GM23338 (cell line): Measurements from ENCODE around the gene CSTPP1. TPM values are rescaled to one million over a fixed set of nuclear protein-coding genes. Genes with fewer than 3 reads are reported as not detected.
A peak's percentile ranks its signal among the peaks of the same experiment; 100 is the strongest.

Experiments
- ATAC-seq: fragments of 200-7000 bp; cut with Tn5 transposase; 3 replicates; pipeline ENCODE4 v1.9.1; 2020
- DNase-seq: peaks from one replicate; pipeline ENCODE4 v3.0.0-alpha.2; 2015; ENCODE audit warnings: low spot score
- H2AFZ ChIP-seq: fragments of 200-600 bp; sonication (generic); 2 replicates; pipeline ENCODE4 v1.8.0; 2016; ENCODE audit warnings: antibody characterized with exemption, mild to moderate bottlenecking, moderate library complexity
- H3F3A ChIP-seq: fragments of 200-600 bp; sonication (generic); replicated peaks from 2 replicates; pipeline ENCODE4 v1.8.0; 2017; ENCODE audit warnings: antibody characterized with exemption, mixed run types, low read depth
- H3K27ac ChIP-seq: fragments of 200-600 bp; sonication (generic); 2 replicates; pipeline ENCODE4 v1.6.1; 2016; ENCODE audit warnings: low read depth
- H3K27me3 ChIP-seq: fragments of 200-600 bp; sonication (generic); 2 replicates; pipeline ENCODE4 v1.8.0; 2016; ENCODE audit warnings: mild to moderate bottlenecking, mixed run types, moderate library complexity; ENCODE audit not compliant: insufficient read depth
- H3K36me3 ChIP-seq: fragments of 200-600 bp; sonication (generic); 2 replicates; pipeline ENCODE4 v1.8.0; 2016; ENCODE audit warnings: mild to moderate bottlenecking; ENCODE audit not compliant: insufficient read depth
- H3K4me1 ChIP-seq: fragments of 200-600 bp; sonication (generic); 2 replicates; pipeline ENCODE4 v1.8.0; 2016; ENCODE audit warnings: mild to moderate bottlenecking, moderate library complexity; ENCODE audit not compliant: insufficient read depth
- H3K4me2 ChIP-seq: fragments of 200-600 bp; sonication (generic); 2 replicates; pipeline ENCODE4 v1.7.1; 2017; ENCODE audit warnings: mixed run types
- H3K4me3 ChIP-seq: fragments of 200-600 bp; sonication (generic); 2 replicates; pipeline ENCODE4 v1.6.1; 2016; ENCODE audit warnings: mixed run types
- H3K79me2 ChIP-seq: fragments of 200-600 bp; sonication (generic); replicated peaks from 2 replicates; pipeline ENCODE4 v1.8.0; 2017; ENCODE audit warnings: mild to moderate bottlenecking; ENCODE audit not compliant: insufficient read depth
- H3K9me2 ChIP-seq: fragments of 200-600 bp; sonication (generic); 2 replicates; pipeline ENCODE4 v1.8.0; 2017; ENCODE audit not compliant: insufficient read depth
- H4K20me1 ChIP-seq: fragments of 200-600 bp; sonication (generic); replicated peaks from 2 replicates; pipeline ENCODE4 v1.8.0; 2017; ENCODE audit warnings: mild to moderate bottlenecking; ENCODE audit not compliant: insufficient read depth
- H3K27ac Mint-ChIP-seq: 2 replicates; pipeline ENCODE4 v1.8.0; 2020; ENCODE audit warnings: inconsistent platforms, mild to moderate bottlenecking, moderate library complexity, mixed read lengths
- H3K27me3 Mint-ChIP-seq: 3 replicates; pipeline ENCODE4 v1.8.0; 2022; ENCODE audit warnings: low read depth, mild to moderate bottlenecking, moderate library complexity, mixed read lengths, inconsistent platforms; ENCODE audit not compliant: insufficient read depth, poor library complexity
- H3K36me3 Mint-ChIP-seq: 3 replicates; pipeline ENCODE4 v1.8.0; 2021; ENCODE audit warnings: low read depth, mild to moderate bottlenecking, inconsistent platforms, moderate library complexity, mixed read lengths
- H3K4me1 Mint-ChIP-seq: 3 replicates; pipeline ENCODE4 v1.8.0; 2020; ENCODE audit warnings: mild to moderate bottlenecking, inconsistent platforms, mixed read lengths
- H3K4me3 Mint-ChIP-seq: 3 replicates; pipeline ENCODE4 v1.8.0; 2021; ENCODE audit warnings: moderate library complexity, mild to moderate bottlenecking, inconsistent platforms, mixed read lengths
- H3K9me3 Mint-ChIP-seq: 3 replicates; pipeline ENCODE4 v1.8.0; 2020; ENCODE audit warnings: moderate library complexity, mild to moderate bottlenecking, inconsistent platforms, mixed read lengths
- EZH2 ChIP-seq: fragments of 200-600 bp; sonication (generic); IDR thresholded peaks from one replicate; pipeline ENCODE4 v1.8.0; 2017; ENCODE audit warnings: antibody characterized with exemption, mild to moderate bottlenecking, low read depth; ENCODE audit not compliant: unreplicated experiment
- NANOG ChIP-seq: IDR thresholded peaks from 2 replicates; pipeline ENCODE4 v1.6.1; 2016; ENCODE audit warnings: antibody characterized with exemption, borderline replicate concordance
- POLR2AphosphoS5 ChIP-seq: IDR thresholded peaks from 2 replicates; pipeline ENCODE4 v1.6.1; 2016; ENCODE audit warnings: antibody characterized with exemption, low read depth
- STAT1 ChIP-seq: IDR thresholded peaks from one replicate; pipeline ENCODE4 v1.6.1; 2016; ENCODE audit warnings: antibody characterized with exemption; ENCODE audit not compliant: unreplicated experiment
- ZNF331 ChIP-seq: fragments of 250-450 bp; sonication (Bioruptor Pico); IDR thresholded peaks from 2 replicates; pipeline ENCODE4 v1.5.0; 2020; ENCODE audit warnings: low read depth, mild to moderate bottlenecking, moderate library complexity
- polyA plus RNA-seq: library from polyadenylated mRNA; unstranded; fragments of >200 nt; fragmentation: Nextera tagmentation; extraction: Ambion mirVana; gene quantifications from 2 replicates; pipeline ENCODE4 v1.2.1, GENCODE V29; 2016
- total RNA-seq: library from RNA; depleted of rRNA; stranded (reverse); fragments of >200 nt; shearing (Covaris generic); gene quantifications from 2 replicates; pipeline ENCODE4 v1.2.3, GENCODE V29; 2014
- TF ChIP-seq, protein P1 (sequence below), 2 experiments: fragments of 200-600 bp in 1 of 2; sonication (generic) in 1 of 2; conservative IDR thresholded peaks; 2 replicates each; pipeline versions ENCODE4 v1.5.1 to v1.6.1; 2016 to 2017; ENCODE audit warnings: antibody characterized with exemption in 2 of 2, low read depth in 2 of 2, mild to moderate bottlenecking in 2 of 2, moderate library complexity in 1 of 2
- TF ChIP-seq, protein P2 (sequence below): IDR thresholded peaks from one replicate; pipeline ENCODE4 v1.6.1; 2018; ENCODE audit warnings: antibody characterized with exemption; ENCODE audit not compliant: unreplicated experiment

Gene CSTPP1
- total and polyA plus RNA-seq, 2 experiments from 2014 or later, result 23.5 to 42.6 TPM

DNA sequence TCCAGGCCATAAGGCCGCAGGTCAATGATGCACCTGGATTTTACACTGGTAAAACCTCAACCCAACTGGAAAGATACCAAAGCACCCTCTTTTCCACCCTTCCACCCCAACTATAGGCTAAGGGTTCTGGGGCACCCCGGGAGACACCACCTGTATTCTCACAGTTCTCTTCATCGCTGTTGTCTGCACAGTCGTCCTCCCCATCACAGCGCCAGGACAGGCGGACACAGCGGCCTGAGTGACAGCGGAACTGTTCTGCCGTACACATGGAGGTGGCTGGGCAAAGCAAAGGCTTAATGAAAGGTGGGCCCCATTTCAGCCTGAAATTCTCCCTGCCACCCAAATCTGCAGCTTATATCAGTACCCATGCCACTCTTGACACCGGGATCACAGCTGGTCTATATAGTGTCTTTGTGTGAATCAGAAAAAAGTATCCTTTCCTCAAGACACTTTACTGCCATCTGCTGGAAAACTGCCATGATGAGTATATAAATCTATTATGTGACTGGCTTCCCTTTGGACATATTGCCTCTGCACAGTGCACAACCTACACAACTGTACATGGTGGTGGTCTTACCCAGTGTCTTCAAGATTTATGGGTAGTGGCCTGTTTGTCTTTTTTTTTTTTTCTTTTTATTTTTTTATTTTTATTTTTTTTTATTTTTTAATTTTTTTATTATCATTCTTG lies 39.7 kb upstream of the CSTPP1 start:
- H3K4me1 Mint-ChIP-seq, result no peaks in the 10 kb centered on the region; the same call in 2 of the 3 replicates
- Histone ChIP-seq H3K4me1 (no peaks in the 10 kb centered on the region), H3K9me2 (no peaks in the 10 kb centered on the region), H3F3A (no peaks in the 10 kb centered on the region), H3K36me3 (peaks cover 6% of the 10 kb centered on the region; the same call in 1 of the 2 replicates), H3K4me2 (no peak overlapping the region), H3K27me3 (no peaks in the 10 kb centered on the region), H3K27ac (no peak overlapping the region), H2AFZ (no peak overlapping the region), H3K4me3 (no peak overlapping the region), H4K20me1 (no peaks in the 10 kb centered on the region), H3K79me2 (no peaks in the 10 kb centered on the region)
- peak; percentile 44 for DNase-seq
- H3K4me3 Mint-ChIP-seq, result no peak overlapping the region
- no peak overlapping the region for H3K27ac Mint-ChIP-seq
- H3K27me3 Mint-ChIP-seq, result peaks cover 8% of the 10 kb centered on the region
- peaks cover 7% of the 10 kb centered on the region; the same call in 1 of the 3 replicates for H3K9me3 Mint-ChIP-seq
- peaks cover 73% of the 10 kb centered on the region for H3K36me3 Mint-ChIP-seq
- TF ChIP-seq, protein P1, sequence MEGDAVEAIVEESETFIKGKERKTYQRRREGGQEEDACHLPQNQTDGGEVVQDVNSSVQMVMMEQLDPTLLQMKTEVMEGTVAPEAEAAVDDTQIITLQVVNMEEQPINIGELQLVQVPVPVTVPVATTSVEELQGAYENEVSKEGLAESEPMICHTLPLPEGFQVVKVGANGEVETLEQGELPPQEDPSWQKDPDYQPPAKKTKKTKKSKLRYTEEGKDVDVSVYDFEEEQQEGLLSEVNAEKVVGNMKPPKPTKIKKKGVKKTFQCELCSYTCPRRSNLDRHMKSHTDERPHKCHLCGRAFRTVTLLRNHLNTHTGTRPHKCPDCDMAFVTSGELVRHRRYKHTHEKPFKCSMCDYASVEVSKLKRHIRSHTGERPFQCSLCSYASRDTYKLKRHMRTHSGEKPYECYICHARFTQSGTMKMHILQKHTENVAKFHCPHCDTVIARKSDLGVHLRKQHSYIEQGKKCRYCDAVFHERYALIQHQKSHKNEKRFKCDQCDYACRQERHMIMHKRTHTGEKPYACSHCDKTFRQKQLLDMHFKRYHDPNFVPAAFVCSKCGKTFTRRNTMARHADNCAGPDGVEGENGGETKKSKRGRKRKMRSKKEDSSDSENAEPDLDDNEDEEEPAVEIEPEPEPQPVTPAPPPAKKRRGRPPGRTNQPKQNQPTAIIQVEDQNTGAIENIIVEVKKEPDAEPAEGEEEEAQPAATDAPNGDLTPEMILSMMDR (conservative IDR thresholded peaks at IDR 0.05; ENCODE audit: low read depth in 2 of 2), result peak; percentile 43 to 47
- TF ChIP-seq ZNF331, result no peak
- ATAC-seq, result no peak; the same call in 2 of the 3 replicates

DNA sequence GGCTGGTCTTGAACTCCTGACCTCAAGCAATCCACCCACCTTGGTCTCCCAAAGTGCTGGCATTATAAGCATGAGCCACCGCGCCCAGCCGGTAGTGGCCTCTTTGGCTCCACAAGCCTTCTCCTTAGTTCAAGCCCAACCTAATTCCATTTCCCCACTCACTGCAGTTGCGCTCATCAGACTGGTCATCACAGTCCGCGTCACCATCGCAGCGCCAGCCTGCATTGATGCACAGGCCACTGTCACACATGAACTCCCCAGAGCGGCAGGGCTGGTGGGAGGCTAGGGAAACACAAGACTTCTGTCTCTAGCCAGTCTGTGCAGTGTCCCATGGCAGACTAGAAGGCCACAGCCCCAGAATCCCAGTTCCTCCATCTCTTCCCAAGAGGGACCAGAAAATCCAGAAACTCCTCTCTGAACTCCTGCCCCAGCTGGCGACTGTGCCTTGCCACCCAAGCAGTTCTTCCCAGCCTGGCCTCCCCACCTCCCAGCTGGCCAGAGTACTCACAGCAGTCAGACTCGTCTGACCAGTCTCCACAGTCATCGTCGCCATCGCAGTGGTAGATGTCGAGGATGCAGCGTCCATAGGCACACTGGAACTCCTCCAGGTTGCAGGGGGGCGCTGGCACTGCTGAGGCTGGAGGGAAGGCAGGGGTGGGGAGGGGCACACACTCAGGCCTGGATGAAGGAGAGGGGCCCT lies 38.0 kb upstream of the CSTPP1 start:
- H3K79me2 ChIP-seq, result 0 out of 2 replicates have a peak, but pooled peaks cover 3% of the 10 kb centered on the region
- Mint-ChIP-seq H3K27me3 (peaks cover 8% of the 10 kb centered on the region), H3K36me3 (peaks cover 60% of the 10 kb centered on the region), H3K4me1 (peaks cover 3% of the 10 kb centered on the region; the same call in 2 of the 3 replicates), H3K4me3 (no peak overlapping the region), H3K9me3 (peaks cover 7% of the 10 kb centered on the region; the same call in 1 of the 3 replicates), H3K27ac (no peak overlapping the region; the same call in 1 of the 2 replicates)
- H2AFZ ChIP-seq, result no peak overlapping the region
- no peak overlapping the region for H3K27ac ChIP-seq
- H3K27me3 ChIP-seq, result no peaks in the 10 kb centered on the region
- 0 out of 2 replicates have a peak, but pooled peaks cover 3% of the 10 kb centered on the region for H4K20me1 ChIP-seq
- no peaks in the 10 kb centered on the region for H3K4me1 ChIP-seq
- TF ChIP-seq POLR2AphosphoS5 (no peak), NANOG (no peak), STAT1 (no peak), EZH2 (no peak)
- TF ChIP-seq, protein P2, sequence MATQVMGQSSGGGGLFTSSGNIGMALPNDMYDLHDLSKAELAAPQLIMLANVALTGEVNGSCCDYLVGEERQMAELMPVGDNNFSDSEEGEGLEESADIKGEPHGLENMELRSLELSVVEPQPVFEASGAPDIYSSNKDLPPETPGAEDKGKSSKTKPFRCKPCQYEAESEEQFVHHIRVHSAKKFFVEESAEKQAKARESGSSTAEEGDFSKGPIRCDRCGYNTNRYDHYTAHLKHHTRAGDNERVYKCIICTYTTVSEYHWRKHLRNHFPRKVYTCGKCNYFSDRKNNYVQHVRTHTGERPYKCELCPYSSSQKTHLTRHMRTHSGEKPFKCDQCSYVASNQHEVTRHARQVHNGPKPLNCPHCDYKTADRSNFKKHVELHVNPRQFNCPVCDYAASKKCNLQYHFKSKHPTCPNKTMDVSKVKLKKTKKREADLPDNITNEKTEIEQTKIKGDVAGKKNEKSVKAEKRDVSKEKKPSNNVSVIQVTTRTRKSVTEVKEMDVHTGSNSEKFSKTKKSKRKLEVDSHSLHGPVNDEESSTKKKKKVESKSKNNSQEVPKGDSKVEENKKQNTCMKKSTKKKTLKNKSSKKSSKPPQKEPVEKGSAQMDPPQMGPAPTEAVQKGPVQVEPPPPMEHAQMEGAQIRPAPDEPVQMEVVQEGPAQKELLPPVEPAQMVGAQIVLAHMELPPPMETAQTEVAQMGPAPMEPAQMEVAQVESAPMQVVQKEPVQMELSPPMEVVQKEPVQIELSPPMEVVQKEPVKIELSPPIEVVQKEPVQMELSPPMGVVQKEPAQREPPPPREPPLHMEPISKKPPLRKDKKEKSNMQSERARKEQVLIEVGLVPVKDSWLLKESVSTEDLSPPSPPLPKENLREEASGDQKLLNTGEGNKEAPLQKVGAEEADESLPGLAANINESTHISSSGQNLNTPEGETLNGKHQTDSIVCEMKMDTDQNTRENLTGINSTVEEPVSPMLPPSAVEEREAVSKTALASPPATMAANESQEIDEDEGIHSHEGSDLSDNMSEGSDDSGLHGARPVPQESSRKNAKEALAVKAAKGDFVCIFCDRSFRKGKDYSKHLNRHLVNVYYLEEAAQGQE, result no peak
- no peaks in the 10 kb centered on the region for H3K9me2 ChIP-seq
- ATAC-seq (no peak), DNase-seq (no peak)
- H3K4me3 ChIP-seq, result no peak overlapping the region
- no peaks in the 10 kb centered on the region; the same call in 1 of the 2 replicates for H3K36me3 ChIP-seq
- no peaks in the 10 kb centered on the region for H3F3A ChIP-seq
- H3K4me2 ChIP-seq, result no peak overlapping the region
